ENCODE measurements around the gene XRN1.

DNA sequence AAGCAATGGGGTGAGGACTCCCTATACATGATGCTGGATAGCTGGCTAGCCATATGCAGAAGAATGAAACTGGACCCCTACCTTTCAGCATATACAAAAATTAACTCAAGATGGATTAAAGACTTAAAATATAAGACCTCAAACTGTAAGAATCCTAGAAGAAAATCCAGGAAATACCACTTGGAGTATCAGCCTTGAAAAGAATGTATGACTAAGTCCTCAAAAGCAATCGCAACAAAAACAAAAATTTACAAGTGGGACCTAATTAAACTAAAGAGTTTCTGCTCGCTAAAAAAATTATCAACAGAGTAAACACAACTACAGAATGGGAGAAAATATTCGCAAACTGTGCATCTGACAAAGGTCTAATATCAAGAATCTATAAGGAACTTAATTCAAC lies 94.3 kb downstream of the XRN1 start:
- TF ChIP-seq, protein P1, sequence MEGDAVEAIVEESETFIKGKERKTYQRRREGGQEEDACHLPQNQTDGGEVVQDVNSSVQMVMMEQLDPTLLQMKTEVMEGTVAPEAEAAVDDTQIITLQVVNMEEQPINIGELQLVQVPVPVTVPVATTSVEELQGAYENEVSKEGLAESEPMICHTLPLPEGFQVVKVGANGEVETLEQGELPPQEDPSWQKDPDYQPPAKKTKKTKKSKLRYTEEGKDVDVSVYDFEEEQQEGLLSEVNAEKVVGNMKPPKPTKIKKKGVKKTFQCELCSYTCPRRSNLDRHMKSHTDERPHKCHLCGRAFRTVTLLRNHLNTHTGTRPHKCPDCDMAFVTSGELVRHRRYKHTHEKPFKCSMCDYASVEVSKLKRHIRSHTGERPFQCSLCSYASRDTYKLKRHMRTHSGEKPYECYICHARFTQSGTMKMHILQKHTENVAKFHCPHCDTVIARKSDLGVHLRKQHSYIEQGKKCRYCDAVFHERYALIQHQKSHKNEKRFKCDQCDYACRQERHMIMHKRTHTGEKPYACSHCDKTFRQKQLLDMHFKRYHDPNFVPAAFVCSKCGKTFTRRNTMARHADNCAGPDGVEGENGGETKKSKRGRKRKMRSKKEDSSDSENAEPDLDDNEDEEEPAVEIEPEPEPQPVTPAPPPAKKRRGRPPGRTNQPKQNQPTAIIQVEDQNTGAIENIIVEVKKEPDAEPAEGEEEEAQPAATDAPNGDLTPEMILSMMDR (IDR thresholded peaks at IDR 0.05): no peak
- TF ChIP-seq, protein P2, sequence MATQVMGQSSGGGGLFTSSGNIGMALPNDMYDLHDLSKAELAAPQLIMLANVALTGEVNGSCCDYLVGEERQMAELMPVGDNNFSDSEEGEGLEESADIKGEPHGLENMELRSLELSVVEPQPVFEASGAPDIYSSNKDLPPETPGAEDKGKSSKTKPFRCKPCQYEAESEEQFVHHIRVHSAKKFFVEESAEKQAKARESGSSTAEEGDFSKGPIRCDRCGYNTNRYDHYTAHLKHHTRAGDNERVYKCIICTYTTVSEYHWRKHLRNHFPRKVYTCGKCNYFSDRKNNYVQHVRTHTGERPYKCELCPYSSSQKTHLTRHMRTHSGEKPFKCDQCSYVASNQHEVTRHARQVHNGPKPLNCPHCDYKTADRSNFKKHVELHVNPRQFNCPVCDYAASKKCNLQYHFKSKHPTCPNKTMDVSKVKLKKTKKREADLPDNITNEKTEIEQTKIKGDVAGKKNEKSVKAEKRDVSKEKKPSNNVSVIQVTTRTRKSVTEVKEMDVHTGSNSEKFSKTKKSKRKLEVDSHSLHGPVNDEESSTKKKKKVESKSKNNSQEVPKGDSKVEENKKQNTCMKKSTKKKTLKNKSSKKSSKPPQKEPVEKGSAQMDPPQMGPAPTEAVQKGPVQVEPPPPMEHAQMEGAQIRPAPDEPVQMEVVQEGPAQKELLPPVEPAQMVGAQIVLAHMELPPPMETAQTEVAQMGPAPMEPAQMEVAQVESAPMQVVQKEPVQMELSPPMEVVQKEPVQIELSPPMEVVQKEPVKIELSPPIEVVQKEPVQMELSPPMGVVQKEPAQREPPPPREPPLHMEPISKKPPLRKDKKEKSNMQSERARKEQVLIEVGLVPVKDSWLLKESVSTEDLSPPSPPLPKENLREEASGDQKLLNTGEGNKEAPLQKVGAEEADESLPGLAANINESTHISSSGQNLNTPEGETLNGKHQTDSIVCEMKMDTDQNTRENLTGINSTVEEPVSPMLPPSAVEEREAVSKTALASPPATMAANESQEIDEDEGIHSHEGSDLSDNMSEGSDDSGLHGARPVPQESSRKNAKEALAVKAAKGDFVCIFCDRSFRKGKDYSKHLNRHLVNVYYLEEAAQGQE (IDR thresholded peaks at IDR 0.05; ENCODE audit: insufficient read depth in 1 of 2, low read depth in 2 of 2, low read length in 1 of 2): no peak
- TF ChIP-seq POLR2AphosphoS5 (IDR thresholded peaks at IDR 0.05; ENCODE audit: low read depth, low read length) (no peak), TCF7L2 (IDR thresholded peaks at IDR 0.05; ENCODE audit: low read depth, low read length) (no peak), SIN3A (IDR thresholded peaks at IDR 0.05; ENCODE audit: borderline replicate concordance, insufficient read depth, low read depth, low read length) (no peak)

All from Panc1 (cell line).